GM19099 (cell line): ENCODE results near the gene MACROD1.

ENCODE experiments used
- POLR2A ChIP-seq: IDR thresholded peaks from 3 replicates; pipeline ENCODE4 v1.6.1; 2011; ENCODE audit warnings: low read depth; ENCODE audit not compliant: insufficient read length; ENCODE audit errors: extremely low read depth

MACROD1 gene

DNA sequence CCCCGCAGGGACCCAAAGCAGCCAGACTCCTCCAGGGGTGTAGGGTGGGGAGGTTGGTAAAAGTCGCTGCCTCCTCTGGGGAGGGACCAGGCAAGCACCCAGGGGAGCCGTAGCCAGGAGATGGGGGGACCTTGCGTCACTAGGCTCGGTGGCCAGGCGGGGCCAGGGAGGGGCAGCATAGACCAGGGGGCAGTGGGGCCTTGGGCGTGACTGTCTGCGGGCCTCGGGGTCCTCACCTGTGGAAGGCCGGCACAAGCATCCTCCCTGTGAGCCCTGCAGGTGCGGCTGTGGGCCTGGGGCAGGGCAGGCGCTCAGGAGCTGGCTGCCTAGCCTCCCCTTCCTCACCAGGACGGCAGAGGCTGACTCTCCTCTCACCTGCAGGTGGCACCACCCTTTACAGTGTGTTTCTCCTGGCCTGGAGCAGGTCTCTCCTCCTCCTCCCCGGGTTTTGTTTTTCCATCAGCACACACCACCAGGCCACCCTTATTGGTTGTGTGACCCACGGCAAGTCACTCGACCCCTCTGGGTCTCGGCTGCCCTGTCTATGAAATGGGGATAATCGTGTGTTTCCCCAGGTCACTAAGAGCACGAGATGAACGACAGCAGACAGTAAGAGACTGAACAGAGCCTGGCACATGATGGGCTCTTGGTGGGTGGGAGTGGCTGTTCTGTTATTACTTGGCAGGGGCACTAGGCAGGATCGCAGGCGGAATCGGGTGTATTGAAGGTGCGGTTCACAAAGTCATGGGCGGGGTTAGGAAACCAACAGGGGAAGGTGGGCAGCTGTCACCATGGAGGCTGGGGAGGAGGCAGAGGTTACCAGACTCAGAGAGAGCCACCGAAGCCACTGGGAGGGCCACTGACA, 77.5 kb downstream of the MACROD1 start:
- TF ChIP-seq POLR2A, result no peak

DNA sequence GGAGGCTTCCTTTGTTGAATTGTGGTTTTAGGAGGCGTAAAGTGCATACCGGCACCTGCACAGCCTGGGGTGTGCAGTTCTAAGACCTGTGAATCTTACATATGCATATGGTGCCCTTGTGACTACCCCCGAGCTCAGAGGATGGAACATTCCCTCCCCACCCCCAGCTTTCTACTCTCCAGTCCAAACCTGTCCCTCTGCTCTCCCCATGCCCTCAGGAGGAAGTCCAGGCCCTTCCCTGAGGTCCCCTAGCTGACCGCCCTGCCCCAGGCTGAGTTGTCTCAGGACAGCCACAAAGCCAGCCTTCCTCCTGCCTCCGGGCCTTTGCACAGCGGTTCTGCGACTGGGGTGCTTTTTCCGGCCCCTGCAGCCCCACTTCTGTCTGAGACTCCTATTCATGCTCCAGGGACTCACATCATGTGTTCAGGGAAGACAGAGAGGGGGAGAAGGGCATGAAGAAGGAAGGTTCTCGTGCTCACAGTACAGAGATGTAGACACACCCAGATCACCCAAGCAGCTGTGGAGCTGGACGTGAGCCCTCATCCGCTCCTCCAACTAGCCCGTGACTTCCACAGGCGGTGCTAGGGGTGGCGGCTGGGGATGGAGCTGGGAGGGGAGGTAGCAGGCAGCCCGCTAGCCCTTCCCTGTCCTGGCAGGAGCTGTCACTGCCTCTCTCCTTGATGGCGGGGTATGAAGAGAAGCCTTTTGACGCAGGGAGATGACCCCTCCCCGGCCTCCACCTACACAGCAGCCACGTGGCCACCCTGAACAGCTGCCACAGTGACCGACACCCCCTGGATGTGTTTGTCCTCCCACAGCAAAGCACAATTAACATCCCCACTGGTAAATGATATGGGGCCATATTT, 79.4 kb downstream of the MACROD1 start:
- no peak for TF ChIP-seq POLR2A

DNA sequence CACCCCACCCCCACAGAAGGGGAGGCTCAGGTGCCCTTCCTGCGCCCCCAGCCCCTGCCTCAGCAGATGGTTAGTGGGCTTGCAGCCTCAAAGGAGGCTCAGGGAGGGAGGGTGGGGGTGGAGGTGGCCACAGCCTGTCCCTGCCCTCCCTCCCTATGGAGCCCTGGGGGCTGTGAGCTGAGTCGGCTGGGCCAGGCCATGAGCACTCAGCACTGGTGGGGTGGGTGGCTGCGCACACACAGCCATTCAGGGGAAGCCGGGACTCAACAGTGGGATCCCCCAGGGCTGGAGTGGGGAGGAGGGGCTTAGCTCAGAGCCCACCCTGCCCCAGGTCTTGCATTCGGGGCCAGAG, 80.0 kb downstream of the MACROD1 start:
- TF ChIP-seq POLR2A, result no peak

DNA sequence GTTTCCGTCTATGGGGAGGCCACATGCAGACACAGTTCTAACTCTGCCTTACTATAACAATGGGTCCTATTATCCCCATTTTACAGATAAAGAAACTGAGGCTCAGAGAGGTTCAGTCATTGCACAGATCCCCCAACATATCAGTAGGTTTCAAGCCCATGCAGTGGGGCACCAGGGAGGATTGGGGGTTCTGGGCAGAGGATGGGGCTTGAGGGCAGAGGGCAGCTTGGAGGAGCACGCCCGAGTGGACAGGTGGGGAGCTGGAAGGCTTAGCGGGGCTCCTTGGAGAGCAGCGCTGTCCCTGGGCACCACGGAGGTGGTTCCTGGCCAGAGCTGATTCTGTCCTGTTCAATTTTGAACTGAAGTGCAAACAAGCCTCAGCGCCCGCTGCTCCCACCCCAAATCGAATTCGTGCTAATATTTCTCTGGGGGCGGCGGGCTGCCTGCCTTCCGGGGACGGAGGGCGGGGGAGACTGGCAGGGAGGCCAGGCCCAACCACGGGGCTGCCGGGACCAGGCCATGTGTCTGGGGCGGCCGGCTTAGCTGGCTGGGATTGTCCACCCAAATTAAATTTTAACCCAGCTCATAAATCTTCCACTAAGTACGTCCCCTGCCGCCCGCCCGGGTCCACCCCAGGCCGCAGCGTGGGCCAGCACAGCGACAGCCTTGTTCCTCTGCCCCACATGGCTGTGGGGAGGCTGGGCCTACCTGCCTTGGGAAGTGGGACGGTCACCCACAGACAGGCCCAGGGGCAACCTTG, 80.8 kb downstream of the MACROD1 start:
- TF ChIP-seq POLR2A, result no peak

- no peak for TF ChIP-seq POLR2A
These were observed 81.6 kb downstream of the MACROD1 start for GRCh38 chr11:64084146-64084950.

GRCh38 chr11:64083398-64084080, 82.4 kb downstream of the MACROD1 start:
- no peak for TF ChIP-seq POLR2A

- TF ChIP-seq POLR2A, result no peak
These were observed 84.0 kb downstream of the MACROD1 start for GRCh38 chr11:64081745-64082442.

DNA sequence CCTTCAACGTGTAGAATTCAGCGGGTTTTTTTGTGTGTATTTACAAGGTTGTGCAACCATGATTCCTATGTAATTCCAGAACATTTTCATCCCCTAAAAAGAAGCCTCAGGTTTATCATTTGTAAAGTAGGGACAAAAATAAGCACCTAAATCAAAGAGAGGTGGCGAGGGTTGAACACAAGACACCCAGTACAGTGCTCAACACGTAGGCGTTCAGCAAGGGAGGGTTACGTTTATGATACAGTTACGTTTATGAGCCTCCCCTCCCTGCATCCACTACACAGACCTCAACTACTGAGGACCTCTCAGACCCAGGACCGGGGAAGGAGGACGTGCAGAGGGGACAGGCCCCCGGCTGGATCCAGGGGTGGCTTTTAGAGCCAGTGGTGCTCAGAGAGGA, 85.5 kb downstream of the MACROD1 start:
- TF ChIP-seq POLR2A, result no peak

DNA sequence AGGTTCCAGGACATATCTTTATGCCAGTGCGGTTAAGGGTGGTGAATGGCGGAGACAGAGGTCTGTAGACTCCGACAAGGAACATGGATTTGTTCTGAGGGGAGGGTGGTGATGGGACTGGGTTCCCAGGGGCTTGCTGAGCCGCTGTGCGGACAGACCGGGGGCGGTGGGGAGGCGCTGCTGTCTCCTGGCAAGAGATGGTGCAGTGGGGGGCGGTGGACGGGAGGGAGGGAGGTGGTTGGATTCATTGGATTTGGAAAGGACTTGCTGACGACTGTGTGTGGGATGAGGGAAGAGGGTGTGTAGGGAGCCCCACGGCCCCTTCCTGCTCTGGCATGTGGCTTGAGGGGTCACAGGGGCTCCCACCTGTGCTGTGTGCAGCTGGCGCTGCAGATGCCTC, 87.0 kb downstream of the MACROD1 start:
- TF ChIP-seq POLR2A, result no peak

DNA sequence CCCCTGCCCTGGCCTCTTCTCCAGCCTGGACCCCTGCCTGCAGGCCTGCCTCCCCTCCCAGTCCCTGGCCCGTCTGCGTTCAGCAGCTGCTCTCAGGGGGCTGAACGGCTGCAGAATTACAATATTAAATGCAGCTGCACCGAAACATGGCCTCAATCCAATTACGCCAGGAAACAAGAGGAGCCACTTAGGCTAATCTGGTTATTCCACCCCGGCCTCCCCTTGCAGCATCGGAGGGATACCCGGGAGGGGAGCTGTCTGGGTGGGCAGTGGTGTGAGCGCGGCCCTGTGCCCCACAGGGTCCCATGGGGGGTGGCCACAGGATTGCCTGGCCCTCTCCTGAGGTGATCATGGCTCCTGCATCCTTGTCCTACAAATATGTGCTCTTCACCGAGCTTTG, 87.6 kb downstream of the MACROD1 start:
- no peak for TF ChIP-seq POLR2A

DNA sequence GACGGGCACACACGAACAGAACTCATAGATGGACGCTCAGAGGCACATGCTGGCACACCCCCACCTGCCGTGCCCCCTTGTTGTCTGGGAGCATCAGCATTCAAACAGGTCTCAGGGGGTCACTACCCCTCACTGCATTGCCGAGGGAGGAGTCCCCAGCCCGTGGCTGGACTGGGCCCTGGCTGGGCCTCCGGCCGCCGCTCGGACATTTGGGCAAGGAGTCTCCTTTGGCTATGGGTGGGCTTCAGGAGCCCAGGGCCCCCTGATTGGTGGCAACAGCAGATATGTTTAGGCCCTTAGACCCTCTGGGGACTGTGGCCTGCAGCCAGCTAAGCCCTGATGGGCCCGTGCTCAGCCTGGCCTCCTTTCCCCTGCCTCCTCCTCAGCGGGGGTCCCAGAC, 88.3 kb downstream of the MACROD1 start:
- TF ChIP-seq POLR2A, result no peak

DNA sequence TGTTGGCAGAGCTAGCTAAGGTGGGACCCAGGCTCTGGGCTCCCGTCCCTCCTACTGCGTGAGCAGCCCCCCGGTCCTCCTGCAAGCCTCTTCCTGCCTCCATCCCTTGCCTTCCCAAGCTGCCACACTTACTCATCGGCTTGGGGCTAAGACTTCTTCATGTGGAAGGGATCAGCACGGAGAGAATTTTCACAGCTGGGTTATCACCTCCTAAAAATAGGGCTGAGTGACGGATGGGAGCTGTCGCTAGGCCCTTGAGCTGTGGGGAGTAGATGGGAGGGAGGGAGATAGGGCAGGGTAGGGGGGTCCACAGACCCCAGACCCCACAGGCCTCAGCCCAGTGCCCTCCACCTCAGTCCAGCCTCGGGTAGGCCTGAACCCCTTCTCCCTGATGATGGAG, 89.2 kb downstream of the MACROD1 start:
- no peak for TF ChIP-seq POLR2A

- no peak for TF ChIP-seq POLR2A
These were observed 91.7 kb downstream of the MACROD1 start for GRCh38 chr11:64074239-64074638.

- TF ChIP-seq POLR2A, result no peak
These were observed 92.4 kb downstream of the MACROD1 start for GRCh38 chr11:64073542-64073941.

GRCh38 chr11:64072871-64073270, 93.0 kb downstream of the MACROD1 start:
- no peak for TF ChIP-seq POLR2A
